Mammary epithelial cell (primary cell): ENCODE data around the gene BDKRB2.

Source experiments
- EZH2 ChIP-seq: IDR thresholded peaks from 2 replicates; pipeline ENCODE4 v1.6.1; 2012; ENCODE audit warnings: low read length, inconsistent platforms, borderline replicate concordance
- TF ChIP-seq, protein P1 (sequence below), 2 donors: IDR thresholded peaks in 1 of 2; conservative IDR thresholded peaks in 1 of 2; 2 replicates each; pipeline ENCODE4 v1.5.1; 2011 to 2012; ENCODE audit warnings: inconsistent platforms in 2 of 2, low read length in 2 of 2, mild to moderate bottlenecking in 2 of 2, control low read depth in 1 of 2, low read depth in 1 of 2; ENCODE audit not compliant: insufficient read depth in 1 of 2; ENCODE audit errors: extremely low read depth in 1 of 2

DNA sequence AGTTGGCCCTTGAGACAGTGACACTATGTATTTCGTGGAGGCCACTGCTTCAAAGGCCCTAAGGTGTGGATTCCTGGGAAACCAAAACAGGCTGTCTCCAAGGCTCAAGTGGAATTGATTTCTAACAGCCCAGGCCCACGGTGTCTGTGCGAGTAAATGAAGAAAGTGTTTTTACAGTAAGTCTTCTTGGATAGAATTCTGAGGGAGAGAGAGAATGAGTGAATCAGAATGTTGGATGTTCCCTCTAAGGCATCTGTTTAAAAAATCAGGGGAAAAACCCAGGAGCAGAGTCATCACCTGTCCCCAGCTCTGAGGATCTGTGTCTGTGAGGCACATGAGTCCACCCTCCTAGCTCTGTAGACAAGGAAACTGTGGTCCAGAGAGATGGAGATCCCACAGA, 29.0 kb downstream of the BDKRB2 start:
- TF ChIP-seq, protein P1, sequence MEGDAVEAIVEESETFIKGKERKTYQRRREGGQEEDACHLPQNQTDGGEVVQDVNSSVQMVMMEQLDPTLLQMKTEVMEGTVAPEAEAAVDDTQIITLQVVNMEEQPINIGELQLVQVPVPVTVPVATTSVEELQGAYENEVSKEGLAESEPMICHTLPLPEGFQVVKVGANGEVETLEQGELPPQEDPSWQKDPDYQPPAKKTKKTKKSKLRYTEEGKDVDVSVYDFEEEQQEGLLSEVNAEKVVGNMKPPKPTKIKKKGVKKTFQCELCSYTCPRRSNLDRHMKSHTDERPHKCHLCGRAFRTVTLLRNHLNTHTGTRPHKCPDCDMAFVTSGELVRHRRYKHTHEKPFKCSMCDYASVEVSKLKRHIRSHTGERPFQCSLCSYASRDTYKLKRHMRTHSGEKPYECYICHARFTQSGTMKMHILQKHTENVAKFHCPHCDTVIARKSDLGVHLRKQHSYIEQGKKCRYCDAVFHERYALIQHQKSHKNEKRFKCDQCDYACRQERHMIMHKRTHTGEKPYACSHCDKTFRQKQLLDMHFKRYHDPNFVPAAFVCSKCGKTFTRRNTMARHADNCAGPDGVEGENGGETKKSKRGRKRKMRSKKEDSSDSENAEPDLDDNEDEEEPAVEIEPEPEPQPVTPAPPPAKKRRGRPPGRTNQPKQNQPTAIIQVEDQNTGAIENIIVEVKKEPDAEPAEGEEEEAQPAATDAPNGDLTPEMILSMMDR (conservative IDR thresholded peaks at IDR 0.05 in 1 of 2, IDR thresholded peaks at IDR 0.05 in 1 of 2; ENCODE audit: extremely low read depth in 1 of 2, insufficient read depth in 1 of 2, low read depth in 1 of 2, low read length in 2 of 2), result no peak
- TF ChIP-seq EZH2, result no peak
